GM18519 (cell line): Measurements from ENCODE around the gene SLC26A11.
"Not testable (repeated sequence)": the region's sequence is repeated elsewhere in the genome, so short reads cannot be mapped to it uniquely, and the experiment has no call there.

ENCODE experiments used
- ATAC-seq: cut with Tn5 transposase; IDR thresholded peaks from one replicate; pipeline ENCODE4 v1.9.1; 2021; ENCODE audit warnings: mild to moderate bottlenecking, moderate library complexity; ENCODE audit not compliant: unreplicated experiment, low FRiP score

Gene SLC26A11

GRCh38 chr17:80297996-80298560, 77.9 kb downstream of the SLC26A11 start:
- no peak for ATAC-seq

GRCh38 chr17:80299350-80300100, 79.3 kb downstream of the SLC26A11 start:
- not testable (repeated sequence) for ATAC-seq

DNA sequence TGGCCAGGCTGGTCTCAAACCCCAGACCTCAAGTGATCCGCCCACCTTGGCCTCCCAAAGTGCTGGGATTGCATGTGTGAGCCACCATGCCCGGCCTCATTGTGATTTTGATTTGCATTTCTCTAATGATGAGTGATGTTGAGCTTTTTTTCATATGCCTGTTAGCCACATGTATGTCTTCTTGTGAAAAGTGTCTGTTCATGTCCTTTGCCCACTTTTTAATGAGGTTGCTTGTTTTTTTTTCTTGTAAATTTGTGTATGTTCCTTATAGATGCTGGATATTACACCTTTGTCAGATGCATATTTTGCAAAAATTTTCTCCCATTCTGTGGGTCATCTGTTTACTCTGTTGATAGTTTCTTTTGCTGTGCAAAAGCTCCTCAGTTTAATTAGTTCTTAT, 80.5 kb downstream of the SLC26A11 start:
- ATAC-seq, result not testable (repeated sequence)
